Fibroblast of villous mesenchyme (primary cell): ENCODE measurements around the gene CT55. TPM values are rescaled to one million over a fixed set of nuclear protein-coding genes. Genes with fewer than 3 reads are reported as not detected.
"Not testable (repeated sequence)": the region's sequence is repeated elsewhere in the genome, so short reads cannot be mapped to it uniquely, and the experiment has no call there.

Experiments used
- DNase-seq: peaks from one replicate; pipeline ENCODE4 v3.0.0-alpha.2; 2010; ENCODE audit warnings: low read depth
- H3K4me3 ChIP-seq: 2 replicates; pipeline ENCODE4 v1.5.1; 2011; ENCODE audit warnings: low read depth, mild to moderate bottlenecking, low read length
- CTCF ChIP-seq: IDR thresholded peaks from 2 replicates; pipeline ENCODE4 v1.5.1; 2012; ENCODE audit warnings: low read depth, mild to moderate bottlenecking, low read length; ENCODE audit not compliant: insufficient read depth
- total RNA-seq: library from RNA; depleted of rRNA; stranded (reverse); fragments of >200 nt; gene quantifications from 2 replicates; pipeline ENCODE4 v1.2.3, GENCODE V29; 2012

Gene CT55
- total RNA-seq, 1 donor, result not detected

DNA sequence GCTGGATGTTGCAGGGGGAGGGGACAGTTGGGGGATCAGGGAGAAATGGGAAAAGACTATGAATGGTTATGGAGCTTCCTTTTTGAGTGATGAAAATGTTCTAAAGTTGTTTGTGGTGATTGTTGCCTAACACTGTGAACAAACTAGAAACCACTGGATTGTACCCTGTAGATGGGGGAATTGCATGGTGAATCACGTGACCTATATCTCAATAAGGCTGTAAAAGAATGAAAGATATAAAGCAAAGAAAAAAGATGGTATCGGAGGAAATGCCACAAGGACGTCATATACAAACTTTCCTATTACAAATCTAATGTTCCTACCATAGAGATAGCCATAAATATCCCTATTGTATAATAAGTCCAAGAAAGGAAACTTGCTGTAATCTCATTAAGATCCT is 20.6 kb upstream of the CT55 start:
- TF ChIP-seq CTCF, result no peak
- DNase-seq, result no peak
- H3K4me3 ChIP-seq, result no peak overlapping the region

GRCh38 chrX:135185795-135186443 is 14.7 kb upstream of the CT55 start:
- no peak overlapping the region for H3K4me3 ChIP-seq
- peak; percentile 53 for DNase-seq
- peak; percentile 61 for TF ChIP-seq CTCF

GRCh38 chrX:135178636-135179035 is 7.4 kb upstream of the CT55 start:
- no peak for DNase-seq
- no peak for TF ChIP-seq CTCF
- no peak overlapping the region for H3K4me3 ChIP-seq

DNA sequence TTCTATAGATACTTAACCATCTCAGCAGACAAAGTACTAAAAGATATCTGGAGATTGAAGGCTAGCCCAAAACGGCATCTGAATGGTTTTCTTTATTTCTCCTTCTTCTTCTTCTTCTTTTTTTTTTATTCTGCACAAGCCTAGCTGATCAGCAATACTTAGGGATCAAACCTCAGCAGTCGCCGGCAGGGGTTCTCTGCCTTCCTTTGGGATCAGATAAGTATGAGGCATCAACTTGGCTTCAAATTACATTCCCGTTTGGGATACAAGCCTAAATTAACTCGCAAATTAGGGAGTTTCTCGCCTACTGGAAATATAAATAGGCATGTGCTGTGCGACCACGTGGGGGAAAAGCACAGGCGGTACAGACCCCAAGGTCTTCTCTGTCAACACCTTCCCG is 730 bp downstream of the CT55 start:
- TF ChIP-seq CTCF, result no peak
- H3K4me3 ChIP-seq, result no peak overlapping the region
- DNase-seq, result no peak

- not testable (repeated sequence) for DNase-seq, H3K4me3 ChIP-seq
These were observed 1.7 kb downstream of the CT55 start for GRCh38 chrX:135169534-135169933.

DNA sequence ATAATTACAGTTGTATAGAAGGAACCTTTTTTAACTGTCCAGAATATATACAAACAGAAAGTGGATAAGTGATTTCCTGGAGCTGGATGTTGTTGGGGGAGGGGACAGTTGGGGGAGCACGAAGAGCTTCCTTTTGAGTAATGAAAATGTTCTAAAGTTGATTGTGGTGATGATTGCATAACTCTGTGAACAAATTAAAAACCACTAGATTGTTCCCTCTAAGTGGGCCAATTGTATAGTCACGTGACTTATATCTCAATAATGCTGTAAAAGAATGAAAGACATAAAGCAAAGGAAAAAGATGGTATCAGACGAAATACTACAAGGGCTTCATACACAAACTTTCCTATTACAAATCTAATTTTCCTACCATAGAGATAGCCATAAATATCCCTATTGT is 2.7 kb downstream of the CT55 start:
- no peak for TF ChIP-seq CTCF
- no peak for DNase-seq
- no peak overlapping the region for H3K4me3 ChIP-seq

GRCh38 chrX:135154688-135155087 is 16.5 kb downstream of the CT55 start:
- not testable (repeated sequence) for DNase-seq, H3K4me3 ChIP-seq

DNA sequence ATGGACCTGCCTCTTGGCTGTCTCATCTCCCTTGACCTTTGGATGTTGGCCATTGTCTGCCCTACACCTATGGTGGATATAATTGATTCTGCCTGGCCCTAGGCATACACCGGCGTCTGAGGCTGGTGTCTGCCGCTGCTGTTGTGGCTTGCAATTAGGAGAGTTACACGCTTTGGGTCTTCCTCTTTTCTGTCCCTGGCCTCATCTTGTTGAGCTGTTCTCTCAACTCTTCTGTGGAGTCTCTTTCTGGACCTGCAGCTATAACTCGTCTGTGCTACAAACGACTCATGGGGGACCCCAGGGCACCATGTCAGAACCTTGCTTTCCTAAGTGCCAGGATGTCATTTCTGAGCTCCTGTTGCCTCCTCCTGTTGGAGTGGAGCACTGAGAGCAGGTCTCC is 45.1 kb downstream of the CT55 start:
- not testable (repeated sequence) for H3K4me3 ChIP-seq, DNase-seq

- not testable (repeated sequence) for H3K4me3 ChIP-seq, DNase-seq
These were observed 51.1 kb downstream of the CT55 start, which contains the start of gene ETDB for GRCh38 chrX:135120056-135120576. ETDB (minus strand) TSS chrX:135120526; CDS start chrX:135119261, 1,265 bp downstream.

- not testable (repeated sequence) for H3K4me3 ChIP-seq, DNase-seq
These were observed 55.1 kb downstream of the CT55 start for GRCh38 chrX:135116064-135116463.
